ENCODE measurements around the gene TNFRSF18.

TNFRSF18 gene

DNA sequence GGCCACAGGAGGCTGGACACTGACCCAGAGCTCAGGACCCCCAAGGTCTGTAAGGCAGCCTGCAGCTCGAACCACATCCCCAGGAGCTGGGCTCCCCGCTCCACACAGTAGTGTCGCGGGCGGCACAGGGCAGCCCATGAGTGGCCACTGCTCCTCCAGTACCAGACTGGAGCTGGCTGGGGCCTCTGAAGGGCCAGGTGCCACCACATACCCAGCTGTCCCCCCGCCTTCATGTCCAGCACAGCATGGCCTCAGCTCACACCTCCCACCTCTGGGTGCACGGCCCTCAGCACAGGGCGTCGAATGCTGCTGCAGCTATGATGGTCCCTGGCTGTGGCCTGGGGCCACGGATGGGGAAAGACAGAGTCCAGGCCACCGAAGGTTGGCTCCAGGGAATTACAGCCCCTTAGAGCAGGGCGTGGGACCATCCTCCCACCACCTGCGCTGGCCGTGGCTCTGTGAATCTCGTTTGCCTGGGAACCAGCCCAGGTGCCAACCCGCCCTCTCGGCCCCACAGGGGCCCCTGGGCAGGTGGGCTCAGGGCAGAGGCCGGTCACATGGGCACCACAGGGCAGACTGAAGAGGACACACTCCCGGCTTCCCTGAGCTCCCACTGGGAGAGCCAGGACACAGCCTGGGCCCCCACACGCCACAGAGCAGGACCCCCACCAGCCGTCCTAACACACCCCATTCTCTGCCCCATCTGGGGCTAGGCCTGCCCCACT lies 9.7 kb upstream of the TNFRSF18 start:
- no peak for DNase-seq (ENCODE audit: low read depth)
- no peak overlapping the region for H3K4me3 ChIP-seq (ENCODE audit: low read depth, low read length)
- TF ChIP-seq, protein P1, sequence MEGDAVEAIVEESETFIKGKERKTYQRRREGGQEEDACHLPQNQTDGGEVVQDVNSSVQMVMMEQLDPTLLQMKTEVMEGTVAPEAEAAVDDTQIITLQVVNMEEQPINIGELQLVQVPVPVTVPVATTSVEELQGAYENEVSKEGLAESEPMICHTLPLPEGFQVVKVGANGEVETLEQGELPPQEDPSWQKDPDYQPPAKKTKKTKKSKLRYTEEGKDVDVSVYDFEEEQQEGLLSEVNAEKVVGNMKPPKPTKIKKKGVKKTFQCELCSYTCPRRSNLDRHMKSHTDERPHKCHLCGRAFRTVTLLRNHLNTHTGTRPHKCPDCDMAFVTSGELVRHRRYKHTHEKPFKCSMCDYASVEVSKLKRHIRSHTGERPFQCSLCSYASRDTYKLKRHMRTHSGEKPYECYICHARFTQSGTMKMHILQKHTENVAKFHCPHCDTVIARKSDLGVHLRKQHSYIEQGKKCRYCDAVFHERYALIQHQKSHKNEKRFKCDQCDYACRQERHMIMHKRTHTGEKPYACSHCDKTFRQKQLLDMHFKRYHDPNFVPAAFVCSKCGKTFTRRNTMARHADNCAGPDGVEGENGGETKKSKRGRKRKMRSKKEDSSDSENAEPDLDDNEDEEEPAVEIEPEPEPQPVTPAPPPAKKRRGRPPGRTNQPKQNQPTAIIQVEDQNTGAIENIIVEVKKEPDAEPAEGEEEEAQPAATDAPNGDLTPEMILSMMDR (IDR thresholded peaks at IDR 0.05; ENCODE audit: insufficient read depth, low read depth, low read length, missing control alignments), result no peak

DNA sequence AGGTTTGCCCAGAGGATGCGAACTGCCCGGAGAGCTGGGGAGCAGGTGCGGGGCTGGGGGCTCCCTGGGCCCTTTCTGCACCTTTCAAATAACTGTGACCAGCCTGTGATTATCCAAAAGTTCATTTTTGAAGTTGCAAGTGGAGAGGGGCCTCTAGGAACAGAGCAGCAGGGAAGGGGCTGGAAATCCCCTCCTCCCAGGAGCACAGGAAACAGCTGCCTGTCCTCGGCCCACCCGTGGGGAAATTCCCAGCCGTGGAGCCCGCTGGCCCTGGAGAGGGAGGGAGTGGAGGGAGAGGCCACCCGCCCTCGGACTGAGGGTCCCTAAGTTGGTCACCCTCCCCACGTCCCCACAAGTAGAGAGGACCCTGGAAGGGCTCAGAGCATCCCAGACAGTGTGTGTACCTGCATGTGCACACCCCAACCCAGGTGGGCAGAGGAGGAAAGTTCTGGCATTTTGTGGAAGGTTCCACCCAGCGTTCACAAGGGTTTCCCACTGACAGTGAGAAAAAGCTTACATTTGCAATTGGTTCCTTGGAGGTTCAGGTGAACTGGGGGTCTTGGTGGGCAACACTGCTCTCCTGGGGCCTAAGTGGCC lies 8.8 kb upstream of the TNFRSF18 start:
- no peak for DNase-seq (ENCODE audit: low read depth)
- TF ChIP-seq, protein P1 (IDR thresholded peaks at IDR 0.05; ENCODE audit: insufficient read depth, low read depth, low read length, missing control alignments), result no peak
- no peak overlapping the region for H3K4me3 ChIP-seq (ENCODE audit: low read depth, low read length)

DNA sequence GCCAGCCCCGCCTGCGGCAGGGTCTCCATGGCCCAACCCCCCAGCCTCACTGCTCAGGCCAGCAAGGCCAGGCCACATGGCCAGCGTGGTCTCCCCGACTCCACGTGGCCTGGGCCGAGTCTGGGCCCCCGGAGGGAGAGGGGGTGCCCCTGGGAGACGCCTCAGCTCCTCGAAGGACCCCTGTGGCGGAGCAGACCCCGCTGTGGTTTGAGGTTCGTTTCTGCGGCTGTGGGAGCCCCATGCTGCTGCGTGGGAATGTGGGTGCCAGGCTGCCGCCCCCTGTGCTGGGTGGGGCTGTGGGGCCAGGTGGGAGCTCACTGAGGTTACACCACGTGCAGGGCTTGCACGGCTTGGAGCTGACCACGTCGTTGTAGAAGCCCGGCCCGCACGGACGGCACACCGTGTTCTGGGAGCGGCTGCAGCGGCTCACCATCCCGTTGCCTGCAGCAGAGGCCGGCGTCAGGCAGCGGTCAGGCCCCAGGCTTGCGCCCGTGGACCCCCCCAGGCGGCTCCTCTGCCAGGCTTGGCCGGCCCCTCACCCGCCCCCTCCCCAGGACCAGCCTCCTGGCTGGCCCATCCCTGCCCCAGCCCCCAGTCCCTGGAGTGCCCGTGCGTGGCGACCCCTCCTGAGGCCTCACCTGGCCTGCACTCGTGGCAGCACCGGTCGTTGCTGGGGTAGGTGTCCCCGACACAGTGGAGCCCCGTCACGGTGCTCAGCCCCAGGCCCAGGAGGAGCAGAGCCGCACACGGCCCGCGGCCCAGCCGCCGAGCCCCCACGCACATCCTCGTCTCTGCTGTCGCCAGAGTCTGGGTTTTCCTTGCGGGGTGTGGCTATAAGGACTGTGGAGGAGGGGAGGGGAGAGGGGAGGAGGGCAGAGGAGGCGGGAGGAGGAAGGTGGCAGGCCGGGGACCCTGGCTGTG lies 7.2 kb upstream of the TNFRSF18 start, which contains the start of gene TNFRSF4:
TNFRSF4 (minus strand) TSS at position 809 of the 921 bp plus-strand sequence; CDS start at position 783, 26 bp downstream.
- TF ChIP-seq, protein P1 (IDR thresholded peaks at IDR 0.05; ENCODE audit: insufficient read depth, low read depth, low read length, missing control alignments), result no peak
- DNase-seq (ENCODE audit: low read depth), result no peak
- no peak within 1 kb of the TSS for H3K4me3 ChIP-seq (ENCODE audit: low read depth, low read length)

DNA sequence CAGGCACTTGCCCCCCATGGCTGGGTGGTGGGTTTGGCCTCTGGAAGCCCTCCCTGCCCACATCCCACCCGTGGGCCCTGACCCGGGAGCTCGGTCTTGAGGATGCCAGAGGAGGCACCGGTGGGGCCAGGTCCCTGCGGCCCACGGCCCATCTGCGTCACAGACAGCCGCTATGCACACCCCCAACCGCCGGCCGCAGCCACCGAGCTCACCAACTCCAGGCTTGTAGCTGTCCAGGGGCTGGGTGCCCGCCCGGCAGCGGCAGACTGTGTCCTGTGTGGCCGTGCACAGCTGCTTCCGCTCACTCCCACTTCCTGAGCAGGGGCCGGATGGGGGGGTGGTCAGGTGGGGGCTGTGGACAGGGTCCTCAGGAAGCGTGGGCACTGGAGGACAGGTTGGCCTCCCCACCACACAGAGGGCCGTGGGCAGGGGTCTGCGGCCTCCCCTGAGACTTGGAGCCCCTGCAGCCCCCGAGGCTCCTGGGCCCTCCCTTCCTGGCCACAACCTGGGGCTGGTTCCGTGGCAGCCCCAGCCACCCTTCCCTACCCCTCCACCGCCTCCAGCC lies 6.5 kb upstream of the TNFRSF18 start:
- no peak overlapping the region for H3K4me3 ChIP-seq (ENCODE audit: low read depth, low read length)
- TF ChIP-seq, protein P1 (IDR thresholded peaks at IDR 0.05; ENCODE audit: insufficient read depth, low read depth, low read length, missing control alignments), result no peak
- DNase-seq (ENCODE audit: low read depth), result no peak

DNA sequence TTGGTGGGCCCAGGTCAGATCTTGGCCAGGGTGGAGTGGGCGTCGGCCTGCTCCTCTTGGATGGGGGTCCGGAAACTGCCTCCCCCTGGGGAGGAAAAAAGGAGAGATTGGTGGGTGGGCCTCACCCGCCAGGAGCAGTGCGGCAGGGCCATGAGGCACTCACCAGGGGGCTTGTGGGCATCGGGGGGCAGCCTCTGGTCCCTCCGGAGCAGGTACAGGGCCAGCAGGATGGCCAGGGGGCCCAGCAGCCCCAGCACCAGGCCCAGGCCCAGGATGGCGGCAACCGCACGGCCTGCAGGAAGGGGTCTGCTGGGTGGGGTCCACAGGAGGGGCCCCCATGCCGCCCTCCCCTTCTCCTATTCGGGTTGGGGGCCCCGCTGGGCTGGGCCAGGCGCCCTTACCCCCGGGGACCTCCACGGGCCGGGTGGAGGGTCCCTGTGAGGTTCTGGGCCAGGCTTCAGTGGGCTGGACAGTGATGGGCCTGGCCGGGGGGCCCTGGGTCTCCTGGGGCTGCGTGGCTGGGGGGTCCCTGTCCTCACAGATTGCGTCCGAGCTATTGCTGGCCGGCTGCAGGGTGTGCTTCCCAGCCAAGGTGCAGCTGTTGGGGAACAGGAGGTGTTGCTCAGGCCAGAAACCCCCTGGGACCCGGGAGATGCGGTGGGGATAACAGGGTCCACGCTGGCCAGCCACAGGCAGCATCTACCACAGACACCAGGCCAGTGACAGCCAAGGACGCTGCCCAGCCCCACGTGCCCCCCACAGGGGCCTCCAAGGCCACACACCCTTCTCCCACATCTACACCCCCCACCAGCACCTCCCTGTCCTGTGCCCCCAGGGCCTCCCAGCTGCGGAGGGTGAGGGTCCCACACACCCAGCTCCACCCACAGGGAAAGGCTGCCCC lies 5.4 kb upstream of the TNFRSF18 start:
- TF ChIP-seq, protein P1 (IDR thresholded peaks at IDR 0.05; ENCODE audit: insufficient read depth, low read depth, low read length, missing control alignments), result no peak
- H3K4me3 ChIP-seq (ENCODE audit: low read depth, low read length), result no peak overlapping the region
- DNase-seq (ENCODE audit: low read depth), result no peak

Measured in GM12865 (cell line).